HG03575 (cell line): ENCODE results near the gene RWDD4.
A peak's percentile ranks its signal among the peaks of the same experiment; 100 is the strongest.

Experiments used
- ATAC-seq: cut with Tn5 transposase; IDR thresholded peaks from one replicate; pipeline ENCODE4 v1.9.1; 2021; ENCODE audit not compliant: unreplicated experiment, insufficient number of reproducible peaks, low FRiP score; ENCODE audit errors: extremely low read depth

Gene RWDD4

DNA sequence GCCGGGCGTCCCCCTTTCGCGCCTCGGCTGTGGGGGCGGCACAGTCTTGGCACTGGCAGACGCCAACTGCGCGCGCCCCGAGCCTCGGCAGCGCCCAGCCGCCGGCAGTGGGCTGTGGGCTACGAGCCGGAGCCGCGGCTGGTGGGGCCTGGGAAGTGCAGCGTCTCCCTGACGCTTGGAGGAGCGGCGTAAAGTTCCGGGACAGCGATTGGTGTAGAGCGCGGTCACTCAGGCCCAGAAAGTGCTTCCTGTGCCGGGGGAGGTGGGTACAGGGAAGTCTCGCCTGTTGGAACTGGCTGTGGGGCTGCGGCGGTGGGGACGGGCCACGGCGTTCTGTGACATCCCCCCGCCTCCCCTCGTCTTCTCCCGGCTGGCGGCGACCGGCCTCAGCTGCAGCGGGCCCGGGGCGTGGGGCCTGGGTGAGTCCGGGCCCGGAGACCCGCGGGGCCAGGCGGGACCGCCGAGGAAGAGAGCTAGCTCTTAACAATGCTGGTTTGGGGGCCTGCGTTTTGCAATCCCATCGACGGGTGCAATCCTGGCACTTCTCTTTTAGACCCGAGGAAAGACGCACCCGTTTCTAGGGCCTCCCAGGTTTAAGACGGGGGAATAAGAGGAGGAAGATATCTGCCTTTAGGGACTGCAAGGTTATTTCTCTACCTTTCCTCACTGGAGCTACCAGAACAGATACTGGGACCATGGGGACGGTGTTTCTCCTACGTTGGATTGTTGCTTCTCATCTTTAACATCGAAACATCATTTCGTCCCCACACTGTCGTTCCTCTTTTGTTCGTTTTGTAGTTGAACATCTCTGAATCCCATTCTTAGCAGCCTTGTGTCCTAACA is at the start of gene RWDD4, which contains the start of gene TRAPPC11:
RWDD4 (minus strand) TSS at position 157 of the 843 bp plus-strand sequence. CDS start 233 bp downstream, outside the sequence.
TRAPPC11 (plus strand) TSS at position 265 of the 843 bp plus-strand sequence. CDS start 4,575 bp downstream, outside the sequence.
- peak; percentile 92 for ATAC-seq

DNA sequence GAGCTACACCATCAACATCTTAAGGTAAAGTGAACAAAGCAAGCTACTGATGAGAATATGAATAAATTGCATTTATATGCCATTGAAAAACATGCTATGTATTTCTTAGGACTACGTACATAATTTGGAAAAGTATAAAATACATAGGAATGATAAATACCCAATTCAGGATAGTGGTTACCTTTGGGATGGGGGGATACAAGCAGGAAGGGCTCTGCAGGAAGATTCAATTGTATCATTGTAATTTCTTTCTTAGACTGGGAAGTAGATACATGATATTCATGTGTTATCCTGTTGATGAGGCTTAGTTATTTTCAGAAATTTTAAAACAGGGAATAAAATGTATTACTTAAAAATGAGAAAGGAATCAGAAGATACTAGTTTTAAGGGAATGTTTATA is 43.5 kb upstream of the RWDD4 start:
- ATAC-seq, result no peak

DNA sequence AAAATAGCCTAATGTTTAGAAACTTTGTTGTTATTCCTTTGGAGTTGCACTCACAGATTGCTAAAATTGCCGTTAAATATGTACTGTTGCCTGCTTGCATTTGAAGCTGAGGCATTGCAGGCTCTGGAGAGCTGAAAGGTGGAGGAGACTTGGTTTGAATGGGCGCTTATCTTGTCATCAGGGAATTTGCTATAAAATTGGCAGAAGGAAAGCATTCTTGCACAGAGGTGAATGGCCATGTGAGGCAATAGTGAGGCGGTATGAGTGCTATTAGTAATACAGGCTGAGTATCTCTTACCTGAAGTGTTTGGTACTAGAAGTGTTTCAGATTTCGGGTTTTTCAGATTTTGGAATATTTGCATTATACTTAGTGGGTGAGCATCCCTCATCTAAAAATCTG is 41.4 kb upstream of the RWDD4 start:
- ATAC-seq, result no peak

DNA sequence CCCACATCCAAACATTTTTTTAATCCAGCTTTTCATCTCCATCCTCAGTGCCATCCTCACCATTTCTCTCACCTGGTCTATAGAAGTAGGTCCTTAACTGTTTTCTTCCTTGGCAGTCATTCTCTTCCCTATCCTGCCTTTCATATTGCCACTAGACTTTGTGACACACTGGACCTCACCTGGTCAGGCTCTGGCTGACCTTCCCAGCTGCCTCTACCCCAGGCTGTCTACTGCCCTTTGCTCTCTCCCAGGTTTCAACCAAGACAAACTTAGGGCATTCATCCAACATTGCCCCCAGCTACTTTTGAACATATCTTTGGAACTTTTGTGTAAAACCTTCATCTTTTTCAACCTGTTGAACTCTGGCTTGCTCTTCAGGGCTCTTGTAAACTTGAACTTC is 39.9 kb upstream of the RWDD4 start:
- no peak for ATAC-seq

DNA sequence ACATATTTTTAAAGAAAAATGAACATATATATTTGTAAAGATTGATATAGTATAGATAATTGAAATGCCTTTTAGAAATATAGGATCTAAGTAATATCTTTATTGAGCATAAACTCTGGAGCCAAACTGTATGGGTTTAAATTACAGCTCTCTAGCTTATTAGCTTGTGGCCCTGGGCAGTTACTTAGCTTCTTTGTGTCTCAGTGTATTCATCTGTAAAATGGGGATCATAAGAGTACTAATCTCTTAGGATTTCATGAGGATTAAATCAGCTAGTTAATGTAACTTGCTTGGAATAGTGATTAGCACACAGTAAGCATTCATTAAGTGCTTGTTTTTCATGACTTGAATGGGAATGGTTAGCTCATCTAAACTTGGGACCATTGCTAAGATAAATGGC is 32.9 kb upstream of the RWDD4 start:
- ATAC-seq, result no peak

DNA sequence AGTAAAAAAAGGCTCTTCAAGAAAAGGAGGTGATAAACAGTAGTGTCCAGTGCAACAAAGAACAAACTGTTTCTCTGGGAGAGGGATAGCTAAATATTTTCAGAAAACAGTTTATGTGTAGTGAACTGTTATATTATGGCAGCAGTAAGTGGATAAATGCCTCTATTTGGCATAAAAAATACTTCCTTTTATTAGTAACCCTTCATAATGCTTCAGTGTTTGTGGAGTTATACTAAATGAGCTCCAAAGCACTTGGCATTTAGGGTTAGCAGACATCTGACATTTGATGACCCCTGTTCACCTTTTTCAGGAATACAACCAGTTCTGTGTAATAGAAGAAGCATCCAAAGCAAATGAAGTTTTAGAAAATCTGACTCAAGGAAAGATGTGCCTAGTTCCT is 32.0 kb upstream of the RWDD4 start:
- no peak for ATAC-seq

DNA sequence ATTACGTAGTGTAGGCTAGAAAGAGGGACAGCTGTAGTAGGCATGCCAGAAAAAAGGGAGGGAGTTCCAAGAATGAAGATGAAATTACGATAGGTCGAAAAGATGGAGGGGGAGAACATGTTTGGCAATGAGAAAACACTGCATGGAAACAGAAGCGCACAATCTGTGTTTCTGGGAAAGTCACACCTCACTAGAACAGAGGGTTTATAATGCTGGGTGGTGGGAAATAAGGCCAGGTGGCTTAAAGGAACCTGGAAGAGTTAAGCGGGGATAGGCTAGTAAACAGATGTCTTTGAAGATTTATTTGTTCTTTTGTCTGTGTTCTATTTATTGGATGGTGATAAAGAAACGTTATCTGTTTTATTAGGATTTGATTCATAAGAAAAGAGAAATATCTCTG is 29.2 kb upstream of the RWDD4 start:
- no peak for ATAC-seq

DNA sequence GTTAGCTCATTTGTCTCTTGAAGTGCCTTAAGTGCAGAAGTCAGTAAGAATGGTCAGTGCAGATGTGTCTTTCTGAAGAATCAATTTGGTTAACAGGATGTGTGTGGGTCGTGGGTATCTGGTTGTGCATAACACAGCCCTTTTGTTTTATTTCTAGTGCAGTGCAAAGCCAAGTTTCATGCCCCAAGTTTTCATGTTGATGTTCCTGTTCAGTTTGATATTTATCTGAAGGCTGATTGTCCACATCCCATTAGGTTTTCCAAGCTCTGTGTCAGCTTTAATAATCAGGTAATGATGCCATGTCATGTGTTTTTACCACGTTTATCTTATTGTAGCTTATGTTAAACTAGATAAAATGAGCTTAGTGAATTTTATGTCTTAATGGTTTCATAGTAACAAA is 27.5 kb upstream of the RWDD4 start:
- ATAC-seq, result no peak

DNA sequence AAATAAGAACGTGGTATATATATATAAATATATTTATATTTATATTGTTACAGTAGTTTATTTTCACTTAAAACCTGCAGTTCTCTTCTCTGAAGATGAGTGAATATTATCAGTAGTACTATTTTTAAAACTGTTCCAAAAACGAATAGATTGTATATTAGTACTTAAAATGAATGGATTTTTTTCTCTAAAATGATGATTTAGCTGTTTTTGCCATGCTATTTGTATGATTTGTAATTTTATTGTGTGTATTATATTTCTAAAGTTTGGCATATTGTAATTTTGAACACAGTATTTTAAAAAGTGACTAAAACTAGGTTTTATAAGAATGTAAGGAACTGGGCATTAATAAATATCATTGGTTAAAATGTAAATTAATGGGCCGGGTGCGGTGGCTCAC is 22.1 kb upstream of the RWDD4 start:
- ATAC-seq, result no peak

DNA sequence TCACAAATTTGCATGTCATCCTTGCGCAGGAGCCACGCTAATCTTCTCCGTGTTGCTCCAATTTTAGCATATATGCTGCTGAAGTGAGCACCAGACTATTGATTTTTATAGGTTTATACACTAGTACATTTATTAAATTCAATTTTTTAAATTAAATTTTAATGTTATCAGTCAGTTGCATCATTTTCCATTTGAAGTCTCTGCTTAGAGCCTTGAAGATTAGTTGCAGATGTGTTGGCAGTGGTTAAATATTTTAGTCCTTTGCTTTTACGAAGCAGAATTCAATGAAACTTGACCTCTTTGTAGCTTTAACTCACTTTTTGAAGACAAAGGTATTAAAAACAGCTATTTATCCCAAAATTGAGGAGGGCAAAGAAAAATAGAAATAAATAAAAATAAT is 16.6 kb upstream of the RWDD4 start:
- ATAC-seq, result no peak

DNA sequence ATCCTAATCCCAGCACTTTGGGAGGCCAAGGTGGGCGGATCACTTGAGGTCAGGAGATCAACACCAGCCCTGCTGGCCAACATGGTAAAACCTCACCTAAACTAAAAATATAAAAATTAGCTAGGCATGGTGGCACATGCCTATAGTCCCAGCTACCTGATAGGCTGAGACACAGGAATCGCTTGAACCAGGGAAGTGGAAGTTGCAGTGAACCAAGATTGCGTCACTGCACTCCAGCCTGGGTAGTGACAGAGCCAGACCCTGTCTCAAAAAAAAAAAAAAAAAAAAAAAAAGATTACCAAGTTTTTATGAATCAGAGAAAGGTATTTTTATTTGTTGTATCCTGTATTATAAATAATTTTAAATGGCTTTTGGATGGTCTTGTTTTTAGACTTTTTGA is 15.2 kb upstream of the RWDD4 start:
- ATAC-seq, result no peak

DNA sequence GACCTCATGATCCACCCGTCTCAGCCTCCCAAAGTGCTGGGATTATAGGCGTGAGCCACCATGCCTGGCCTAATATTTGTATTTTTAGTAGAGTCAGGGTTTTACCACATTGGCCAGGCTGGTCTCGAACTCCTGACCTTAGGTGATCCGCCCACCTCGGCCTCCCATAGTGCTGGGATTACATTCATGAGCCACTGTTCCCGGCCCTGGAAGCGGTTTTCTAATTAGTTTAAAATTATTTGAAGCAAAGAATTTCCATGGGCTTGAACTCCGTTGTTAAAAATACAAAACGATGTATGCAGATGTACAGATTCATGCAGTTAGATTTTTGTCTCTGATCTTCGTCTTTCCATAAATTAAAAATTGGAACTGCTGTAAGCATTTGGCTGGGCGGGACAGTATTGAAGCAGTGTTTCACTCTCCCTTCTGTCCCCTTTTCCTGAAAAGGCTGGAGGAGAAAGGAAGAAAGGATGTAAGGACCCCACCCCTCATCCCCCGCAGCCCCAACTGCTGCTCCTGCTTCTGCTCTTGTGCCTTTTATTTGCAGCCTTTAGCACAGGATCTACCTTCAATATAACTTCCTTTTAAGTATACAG is 12.1 kb upstream of the RWDD4 start:
- no peak for ATAC-seq

DNA sequence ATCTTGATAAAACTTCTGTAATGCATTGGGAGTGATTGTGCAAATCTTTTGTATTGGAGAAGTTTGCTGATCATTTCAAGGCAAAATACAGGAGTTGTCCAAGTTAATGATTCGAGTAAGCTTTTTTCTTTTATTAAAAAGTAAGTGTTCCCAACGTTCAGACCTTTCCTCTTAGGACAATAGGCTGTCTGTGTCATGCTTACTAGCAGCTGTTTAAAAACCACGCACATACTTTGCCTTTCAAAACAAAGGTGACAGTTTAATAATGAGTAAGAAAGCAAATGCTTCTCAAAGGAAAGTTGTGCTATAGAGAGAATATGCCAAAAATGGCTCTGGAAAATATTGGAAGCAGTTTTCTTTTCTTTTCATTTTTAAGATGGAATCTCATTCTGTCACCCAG is 11.3 kb upstream of the RWDD4 start:
- no peak for ATAC-seq

DNA sequence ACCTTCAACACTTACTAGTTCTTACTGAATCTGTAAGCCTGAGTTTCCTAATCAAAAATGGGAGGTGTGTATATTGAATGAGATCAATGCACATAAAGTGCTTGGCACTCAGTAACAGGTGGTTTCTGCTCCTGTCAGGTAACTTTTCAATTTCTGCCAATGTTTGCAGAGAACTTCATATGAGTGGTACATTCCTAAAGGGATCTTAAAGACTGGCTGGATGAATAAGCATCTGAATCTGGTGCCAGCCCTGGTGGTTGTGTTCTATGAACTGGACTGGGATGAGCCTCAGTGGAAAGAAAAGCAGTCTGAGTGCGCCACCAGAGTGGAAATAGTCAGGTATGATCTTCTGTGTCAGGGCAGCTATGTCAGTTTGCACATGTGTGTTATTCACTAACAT is 7.1 kb upstream of the RWDD4 start:
- ATAC-seq, result no peak

DNA sequence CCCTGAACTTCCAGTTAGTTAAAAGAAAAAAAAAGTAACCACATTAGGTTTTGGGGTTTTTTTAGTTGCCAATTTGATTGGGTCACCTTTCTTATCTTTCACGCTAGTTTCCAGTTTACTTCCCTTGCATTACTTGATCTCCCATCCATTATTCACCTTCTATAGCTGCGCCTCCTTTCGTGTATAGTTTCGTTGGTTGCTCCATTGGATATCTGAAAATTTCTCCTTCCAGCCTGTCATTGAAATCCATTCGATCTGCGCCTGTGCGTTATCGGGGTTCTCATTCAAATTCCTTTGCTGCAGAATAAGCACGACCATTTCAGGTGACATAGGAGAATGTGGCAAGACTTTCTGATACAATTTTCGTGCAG is 872 bp upstream of the RWDD4 start:
- ATAC-seq, result no peak

DNA sequence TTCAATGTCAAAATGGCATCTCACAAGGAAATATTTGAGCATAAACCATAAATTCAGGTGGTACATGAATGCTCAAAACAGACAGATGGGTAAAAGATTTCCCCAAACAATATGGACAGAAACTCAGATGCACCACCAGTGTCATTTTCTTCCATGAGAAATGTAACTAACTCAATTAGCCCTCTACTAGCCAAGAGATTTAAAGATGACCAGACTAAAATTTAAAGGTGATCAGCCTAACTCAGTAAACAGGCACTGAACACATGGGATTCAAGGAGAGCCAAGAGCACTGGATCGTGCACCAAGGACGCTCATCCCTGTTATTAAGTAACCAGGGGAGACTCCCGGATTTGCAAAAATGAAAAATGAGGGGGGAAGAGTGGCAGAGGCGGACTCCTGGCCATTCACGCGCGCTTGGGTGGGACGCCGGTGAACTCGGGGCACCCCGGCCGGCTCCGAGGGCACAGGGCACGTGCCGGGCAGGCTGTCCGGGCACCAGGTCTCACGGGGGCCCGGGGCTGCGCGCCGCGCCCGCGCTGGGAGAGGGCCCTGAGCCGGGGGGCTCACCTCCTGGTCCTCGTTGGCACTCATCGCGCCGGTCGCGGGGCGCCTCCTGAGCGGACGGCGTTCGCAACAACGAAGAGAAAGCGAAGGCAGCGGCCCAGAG is 490 bp downstream of the RWDD4 start:
- ATAC-seq, result peak; percentile 6

DNA sequence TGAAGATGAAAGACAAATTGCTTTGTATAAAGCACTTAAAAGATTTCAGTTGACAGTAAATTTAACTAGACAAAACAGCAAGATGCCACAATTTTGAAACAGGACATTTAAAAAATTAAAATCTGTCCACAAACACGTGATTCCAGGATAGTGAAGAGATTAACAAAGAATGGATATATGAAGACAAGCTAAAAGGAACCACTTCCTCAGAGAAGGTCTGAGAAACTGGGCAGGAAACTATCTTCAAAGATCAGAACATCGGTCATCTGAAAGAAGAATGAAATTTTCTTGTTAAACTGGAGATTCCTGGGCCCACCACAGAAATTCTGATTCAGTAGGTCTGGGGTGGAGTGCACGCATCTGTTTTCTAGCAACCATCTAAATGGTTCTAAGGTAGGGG is 1.4 kb downstream of the RWDD4 start:
- no peak for ATAC-seq

DNA sequence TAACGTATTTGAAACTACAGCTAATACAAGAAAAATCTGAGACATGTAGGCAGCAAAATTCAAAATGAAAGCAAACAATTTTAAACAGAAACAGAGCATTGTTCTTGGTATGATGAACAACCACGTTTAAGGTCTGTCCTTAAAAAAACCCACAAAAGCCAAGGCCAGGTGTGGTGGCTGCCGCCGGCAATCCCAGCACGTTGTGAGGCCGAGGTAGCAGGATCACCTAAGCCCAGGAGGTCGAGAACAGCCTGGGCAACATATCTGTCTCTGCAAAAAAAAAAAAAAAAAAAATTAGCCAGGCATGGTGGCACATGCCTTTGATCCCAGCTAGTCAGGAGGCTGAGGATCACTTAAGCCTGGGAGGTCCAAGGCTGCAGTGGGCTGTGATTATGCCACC is 13.7 kb downstream of the RWDD4 start:
- ATAC-seq, result no peak

DNA sequence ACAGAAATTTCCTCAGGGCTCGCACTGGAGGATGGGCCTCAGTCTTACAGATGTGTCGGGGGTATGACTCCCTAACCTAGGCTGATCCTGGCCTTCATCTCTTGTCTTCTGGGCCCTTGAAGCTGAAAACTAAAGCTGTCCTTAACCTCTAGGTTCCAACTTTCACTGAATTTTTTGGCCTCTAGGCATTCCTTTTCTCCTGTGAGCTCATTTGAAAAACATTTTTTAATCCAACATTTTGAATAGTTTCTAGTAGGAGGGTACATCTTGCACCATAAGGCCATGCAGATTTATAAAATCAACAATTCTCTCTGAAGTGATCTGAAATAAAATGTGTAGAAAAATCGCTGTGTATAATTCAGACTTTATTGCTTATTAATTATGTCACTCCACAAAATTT is 19.7 kb downstream of the RWDD4 start:
- no peak for ATAC-seq

DNA sequence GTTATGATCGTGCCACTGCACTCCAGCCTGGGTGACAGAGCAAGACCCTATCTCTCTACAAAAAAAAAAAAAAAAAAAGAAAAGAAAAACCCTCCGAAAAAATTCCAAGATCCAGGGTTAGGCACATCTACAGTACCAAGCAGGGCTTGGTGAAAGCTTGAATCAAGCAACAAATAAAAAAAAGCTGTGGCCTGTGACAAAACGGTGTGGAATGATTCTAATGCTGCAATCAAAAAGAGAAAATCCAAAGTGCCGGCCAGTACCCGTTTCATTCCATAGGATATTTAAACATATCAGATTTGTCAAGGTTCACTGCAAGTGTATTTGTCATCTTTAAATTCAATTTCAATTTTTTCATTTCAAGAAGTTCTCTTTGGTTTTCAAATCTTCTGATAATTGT is 20.5 kb downstream of the RWDD4 start:
- no peak for ATAC-seq
